GM19239 (cell line): ENCODE measurements around the gene GFI1.

Experiments
- DNase-seq: peaks from one replicate; pipeline ENCODE4 v3.0.0; 2011; ENCODE audit warnings: low spot score; ENCODE audit not compliant: insufficient read length
- FAIRE-seq: peaks from 2 replicates; lab custom pipeline; 2011; peaks lifted over from hg19 to GRCh38; lab: Jason Lieb, UNC

The GFI1 gene

DNA sequence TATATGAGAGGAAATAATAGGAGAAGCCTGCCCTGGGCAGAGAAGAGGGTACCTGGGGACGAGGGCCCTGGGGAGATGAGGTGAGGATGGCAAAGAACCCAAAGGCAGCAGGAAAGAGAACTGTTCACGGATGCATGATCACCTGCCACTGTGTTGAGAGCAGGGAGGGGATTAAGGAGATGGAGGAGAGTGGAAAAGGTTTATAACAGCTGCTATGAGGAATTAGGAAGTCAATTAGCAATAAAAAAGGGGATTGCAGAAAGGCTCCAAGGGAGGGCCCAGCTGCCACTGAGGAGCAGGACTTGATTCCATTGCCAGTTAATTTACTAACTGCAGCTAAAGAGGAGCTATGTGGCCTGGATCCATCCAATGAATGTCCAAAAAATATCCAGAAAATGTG, 61.1 kb downstream of the GFI1 start:
- no peak for DNase-seq
- no peak for FAIRE-seq
